ENCODE measurements around the gene TMEM131L.

GRCh38 chr4:153591441-153591840 lies 125.3 kb downstream of the TMEM131L start:
- no peak for TF ChIP-seq POLR2A (IDR thresholded peaks at IDR 0.05)
- no peak for TF ChIP-seq CTCF (IDR thresholded peaks at IDR 0.05)

Measured in adrenal gland (tissue), 5 donors.